Dendritic cell treated with granulocyte-macrophage colony-stimulating factor and Interleukin-4, amounts not matched to agents 40 ng/mL and 50 ng/mL, for 4 days (primary cell): ENCODE results near the gene TADA2B.

Experiments
- H3K27ac Mint-ChIP-seq: one replicate; pipeline ENCODE4 v1.8.0; 2022; ENCODE audit warnings: mild to moderate bottlenecking, mixed read lengths
- H3K27me3 Mint-ChIP-seq: one replicate; pipeline ENCODE4 v1.8.0; 2022; ENCODE audit warnings: mild to moderate bottlenecking, mixed read lengths
- H3K36me3 Mint-ChIP-seq: one replicate; pipeline ENCODE4 v1.8.0; 2022; ENCODE audit warnings: low read depth, mixed read lengths
- H3K4me1 Mint-ChIP-seq: one replicate; pipeline ENCODE4 v1.8.0; 2022; ENCODE audit warnings: low read depth, mixed read lengths
- H3K4me3 Mint-ChIP-seq: one replicate; pipeline ENCODE4 v1.8.0; 2022; ENCODE audit warnings: mild to moderate bottlenecking, moderate library complexity, mixed read lengths
- H3K9me3 Mint-ChIP-seq: one replicate; pipeline ENCODE4 v1.8.0; 2022; ENCODE audit warnings: mixed read lengths
- intact Hi-C: fragments of 100-400 bp; cut with micrococcal nuclease; formaldehyde crosslinking; loops from one replicate; pipeline ENCODE4 v1.15.0; 2022

The TADA2B gene

GRCh38 chr4:7043284-7044136 is at the start of gene TADA2B:
Gene TADA2B, plus strand, starts transcription at chr4:7043372. Its CDS starts 208 bp downstream, at chr4:7043580.
- peaks cover 38% of the 10 kb centered on the region for H3K36me3 Mint-ChIP-seq
- peak within 1 kb of the TSS; percentile 82 for H3K4me3 Mint-ChIP-seq
- H3K27ac Mint-ChIP-seq, result peak within 1 kb of the TSS; percentile 82
- intact Hi-C loops, result loop anchor here (1.0 to 2.0 kb wide), 3 partner anchors 25 to 59 kb away; partner anchors contain the start of gene GRPEL1
- H3K9me3 Mint-ChIP-seq, result no peaks in the 10 kb centered on the region
- peaks cover 58% of the 10 kb centered on the region for H3K4me1 Mint-ChIP-seq
- no peaks in the 10 kb centered on the region for H3K27me3 Mint-ChIP-seq

GRCh38 chr4:6996481-6996880 is 46.7 kb upstream of the TADA2B start:
- Mint-ChIP-seq H3K27me3 (no peaks in the 10 kb centered on the region), H3K27ac (no peak overlapping the region), H3K4me1 (peaks cover 24% of the 10 kb centered on the region), H3K4me3 (no peak overlapping the region), H3K9me3 (no peaks in the 10 kb centered on the region), H3K36me3 (peaks cover 92% of the 10 kb centered on the region)
- intact Hi-C loops, result no loop called here

- peak overlapping the region; percentile 17 for H3K27ac Mint-ChIP-seq
- H3K36me3 Mint-ChIP-seq, result peaks cover 100% of the 10 kb centered on the region
- peaks cover 12% of the 10 kb centered on the region for H3K4me1 Mint-ChIP-seq
- intact Hi-C loops, result no loop called here
- no peak overlapping the region for H3K4me3 Mint-ChIP-seq
- no peaks in the 10 kb centered on the region for H3K27me3 Mint-ChIP-seq
- H3K9me3 Mint-ChIP-seq, result no peaks in the 10 kb centered on the region
Measured at GRCh38 chr4:6999172-7000086, 43.7 kb upstream of the TADA2B start.

- intact Hi-C loops, result no loop called here
- Mint-ChIP-seq H3K9me3 (no peaks in the 10 kb centered on the region), H3K36me3 (peaks cover 100% of the 10 kb centered on the region), H3K27me3 (no peaks in the 10 kb centered on the region), H3K4me1 (peaks cover 12% of the 10 kb centered on the region), H3K4me3 (no peak overlapping the region), H3K27ac (no peak overlapping the region)
Measured at GRCh38 chr4:7000421-7001176, 42.6 kb upstream of the TADA2B start.

GRCh38 chr4:7001271-7001670 is 41.9 kb upstream of the TADA2B start:
- no peak overlapping the region for H3K27ac Mint-ChIP-seq
- intact Hi-C loops, result no loop called here
- H3K4me1 Mint-ChIP-seq, result peaks cover 12% of the 10 kb centered on the region
- no peak overlapping the region for H3K4me3 Mint-ChIP-seq
- no peaks in the 10 kb centered on the region for H3K27me3 Mint-ChIP-seq
- H3K36me3 Mint-ChIP-seq, result peaks cover 100% of the 10 kb centered on the region
- no peaks in the 10 kb centered on the region for H3K9me3 Mint-ChIP-seq

GRCh38 chr4:7002336-7002735 is 40.8 kb upstream of the TADA2B start:
- Mint-ChIP-seq H3K9me3 (no peaks in the 10 kb centered on the region), H3K36me3 (peaks cover 100% of the 10 kb centered on the region), H3K4me3 (no peak overlapping the region), H3K27me3 (no peaks in the 10 kb centered on the region), H3K4me1 (peaks cover 7% of the 10 kb centered on the region), H3K27ac (no peak overlapping the region)
- intact Hi-C loops, result no loop called here

GRCh38 chr4:7003176-7003878 is 39.8 kb upstream of the TADA2B start:
- Mint-ChIP-seq H3K27ac (no peak overlapping the region), H3K36me3 (peaks cover 100% of the 10 kb centered on the region), H3K27me3 (no peaks in the 10 kb centered on the region), H3K9me3 (no peaks in the 10 kb centered on the region), H3K4me3 (no peak overlapping the region), H3K4me1 (no peaks in the 10 kb centered on the region)
- intact Hi-C loops, result no loop called here

- intact Hi-C loops, result no loop called here
- Mint-ChIP-seq H3K4me3 (no peak overlapping the region), H3K36me3 (peaks cover 100% of the 10 kb centered on the region), H3K27ac (no peak overlapping the region), H3K27me3 (no peaks in the 10 kb centered on the region), H3K9me3 (no peaks in the 10 kb centered on the region), H3K4me1 (peaks cover under 1% of the 10 kb centered on the region)
Measured at GRCh38 chr4:7003879-7004240, 39.3 kb upstream of the TADA2B start.

GRCh38 chr4:7004331-7004730 is 38.8 kb upstream of the TADA2B start:
- Mint-ChIP-seq H3K27ac (no peak overlapping the region), H3K27me3 (no peaks in the 10 kb centered on the region), H3K36me3 (peaks cover 100% of the 10 kb centered on the region), H3K9me3 (no peaks in the 10 kb centered on the region), H3K4me1 (peaks cover 5% of the 10 kb centered on the region), H3K4me3 (no peak overlapping the region)
- intact Hi-C loops, result no loop called here

GRCh38 chr4:7005571-7005970 is 37.6 kb upstream of the TADA2B start:
- intact Hi-C loops, result no loop called here
- Mint-ChIP-seq H3K4me3 (no peak overlapping the region), H3K27ac (no peak overlapping the region), H3K27me3 (no peaks in the 10 kb centered on the region), H3K9me3 (no peaks in the 10 kb centered on the region), H3K36me3 (peaks cover 100% of the 10 kb centered on the region), H3K4me1 (peaks cover 6% of the 10 kb centered on the region)

GRCh38 chr4:7006411-7006810 is 36.8 kb upstream of the TADA2B start:
- Mint-ChIP-seq H3K9me3 (no peaks in the 10 kb centered on the region), H3K4me1 (peaks cover 6% of the 10 kb centered on the region), H3K27ac (no peak overlapping the region), H3K36me3 (peaks cover 100% of the 10 kb centered on the region), H3K4me3 (no peak overlapping the region), H3K27me3 (no peaks in the 10 kb centered on the region)
- intact Hi-C loops, result no loop called here

- Mint-ChIP-seq H3K4me1 (peaks cover 6% of the 10 kb centered on the region), H3K4me3 (no peak overlapping the region), H3K36me3 (peaks cover 100% of the 10 kb centered on the region), H3K27ac (no peak overlapping the region), H3K9me3 (no peaks in the 10 kb centered on the region), H3K27me3 (no peaks in the 10 kb centered on the region)
- intact Hi-C loops, result no loop called here
Measured at GRCh38 chr4:7007142-7007907, 35.8 kb upstream of the TADA2B start.

- H3K27ac Mint-ChIP-seq, result peak overlapping the region; percentile 28
Measured at GRCh38 chr4:7007944-7008343, 35.2 kb upstream of the TADA2B start.

More at GRCh38 chr4:7007944-7008343, 35.2 kb upstream of the TADA2B start:
- intact Hi-C loops, result no loop called here
- Mint-ChIP-seq H3K4me1 (peaks cover 6% of the 10 kb centered on the region), H3K36me3 (peaks cover 100% of the 10 kb centered on the region), H3K9me3 (no peaks in the 10 kb centered on the region), H3K4me3 (no peak overlapping the region), H3K27me3 (no peaks in the 10 kb centered on the region)
